ENCODE results near the gene PRAME.
A peak's percentile ranks its signal among the peaks of the same experiment; 100 is the strongest.

- TF ChIP-seq POLR2AphosphoS5 (IDR thresholded peaks at IDR 0.05; ENCODE audit: low read depth, low read length) (no peak), SPI1 (IDR thresholded peaks at IDR 0.05; ENCODE audit: low read depth, low read length) (peak; percentile 44; the same call in 1 of the 2 replicates), POLR2A (IDR thresholded peaks at IDR 0.05; ENCODE audit: low read depth, low read length) (no peak), TAF1 (IDR thresholded peaks at IDR 0.05; ENCODE audit: low read depth, low read length) (no peak), POU2F2 (IDR thresholded peaks at IDR 0.05; ENCODE audit: low read depth, low read length) (no peak)
Measured at GRCh38 chr22:22554587-22555284, 4.3 kb downstream of the PRAME start.
